Central memory CD8-positive, alpha-beta T cell (primary cell): ENCODE data around the gene KPNB1.

Experiments used
- ATAC-seq: fragments of 150-1000 bp; cut with Tn5 transposase; replicated peaks from 2 replicates; pipeline ENCODE4 v1.10.0; 2022; ENCODE audit warnings: mild to moderate bottlenecking, moderate FRiP score, moderate number of reproducible peaks; ENCODE audit not compliant: poor library complexity, severe bottlenecking; ENCODE audit errors: extremely low read depth
- DNase-seq, 2 donors: peaks; one replicate each; pipeline ENCODE4 v3.0.0; 2021; ENCODE audit warnings: low spot score in 2 of 2
- H3K27ac Mint-ChIP-seq: one replicate; pipeline ENCODE4 v1.8.0; 2022; ENCODE audit warnings: low read depth, mild to moderate bottlenecking, moderate library complexity, mixed read lengths
- H3K27me3 Mint-ChIP-seq: one replicate; pipeline ENCODE4 v1.8.0; 2022; ENCODE audit warnings: mixed read lengths
- H3K36me3 Mint-ChIP-seq: one replicate; pipeline ENCODE4 v1.8.0; 2022; ENCODE audit warnings: mild to moderate bottlenecking, moderate library complexity, mixed read lengths; ENCODE audit not compliant: insufficient read depth
- H3K4me1 Mint-ChIP-seq: one replicate; pipeline ENCODE4 v1.8.0; 2022; ENCODE audit warnings: mixed read lengths
- H3K4me3 Mint-ChIP-seq: one replicate; pipeline ENCODE4 v1.8.0; 2022; ENCODE audit warnings: mild to moderate bottlenecking, moderate library complexity, mixed read lengths
- H3K9me3 Mint-ChIP-seq: one replicate; pipeline ENCODE4 v1.8.0; 2022; ENCODE audit warnings: mixed read lengths

Gene KPNB1

GRCh38 chr17:47686664-47687327 lies 37.1 kb downstream of the KPNB1 start:
- no peak for ATAC-seq
- peaks cover 29% of the 10 kb centered on the region for H3K36me3 Mint-ChIP-seq

GRCh38 chr17:47687328-47687690 lies 37.6 kb downstream of the KPNB1 start:
- Mint-ChIP-seq H3K27ac (no peak overlapping the region), H3K36me3 (peaks cover 24% of the 10 kb centered on the region)
- ATAC-seq: no peak

More at GRCh38 chr17:47686664-47687327, 37.1 kb downstream of the KPNB1 start:
- H3K9me3 Mint-ChIP-seq: no peaks in the 10 kb centered on the region
- H3K27ac Mint-ChIP-seq: no peak overlapping the region
- H3K4me1 Mint-ChIP-seq: peaks cover 4% of the 10 kb centered on the region
- H3K27me3 Mint-ChIP-seq: no peaks in the 10 kb centered on the region
- DNase-seq: no peak
- H3K4me3 Mint-ChIP-seq: no peak overlapping the region

DNA sequence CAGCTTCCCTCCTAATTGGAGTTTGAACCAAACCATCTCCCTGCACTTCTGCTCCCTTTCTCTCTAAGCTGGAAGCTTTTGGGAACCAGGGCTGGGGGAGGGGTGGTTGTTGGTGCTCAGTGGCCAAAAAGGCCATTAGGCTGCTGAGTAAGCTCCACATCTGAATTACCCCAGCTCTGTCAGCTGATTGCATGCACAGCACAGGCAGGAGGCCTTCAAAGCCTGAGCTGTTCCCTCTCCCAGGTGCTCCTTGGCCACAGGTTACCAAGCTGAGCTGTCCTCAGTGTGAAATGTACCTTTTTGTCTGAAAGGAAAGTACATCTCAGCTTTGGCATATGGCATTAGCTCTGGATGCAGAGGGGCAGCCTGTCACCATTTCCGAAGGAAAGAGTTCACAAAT lies 38.0 kb downstream of the KPNB1 start:
- no peak overlapping the region for H3K4me3 Mint-ChIP-seq
- DNase-seq: no peak
- H3K9me3 Mint-ChIP-seq: no peaks in the 10 kb centered on the region
- peaks cover 19% of the 10 kb centered on the region for H3K36me3 Mint-ChIP-seq
- no peaks in the 10 kb centered on the region for H3K27me3 Mint-ChIP-seq
- ATAC-seq: no peak
- no peak overlapping the region for H3K27ac Mint-ChIP-seq
- H3K4me1 Mint-ChIP-seq: peaks cover 14% of the 10 kb centered on the region

More at GRCh38 chr17:47687328-47687690, 37.6 kb downstream of the KPNB1 start:
- H3K9me3 Mint-ChIP-seq: no peaks in the 10 kb centered on the region
- no peaks in the 10 kb centered on the region for H3K27me3 Mint-ChIP-seq
- no peak for DNase-seq
- H3K4me1 Mint-ChIP-seq: peaks cover 9% of the 10 kb centered on the region
- no peak overlapping the region for H3K4me3 Mint-ChIP-seq

GRCh38 chr17:47690121-47690520 lies 40.4 kb downstream of the KPNB1 start:
- Mint-ChIP-seq H3K9me3 (no peaks in the 10 kb centered on the region), H3K4me1 (peaks cover 28% of the 10 kb centered on the region), H3K4me3 (no peak overlapping the region), H3K36me3 (peaks cover 6% of the 10 kb centered on the region), H3K27ac (no peak overlapping the region), H3K27me3 (no peaks in the 10 kb centered on the region)
- no peak for DNase-seq
- ATAC-seq: no peak

DNA sequence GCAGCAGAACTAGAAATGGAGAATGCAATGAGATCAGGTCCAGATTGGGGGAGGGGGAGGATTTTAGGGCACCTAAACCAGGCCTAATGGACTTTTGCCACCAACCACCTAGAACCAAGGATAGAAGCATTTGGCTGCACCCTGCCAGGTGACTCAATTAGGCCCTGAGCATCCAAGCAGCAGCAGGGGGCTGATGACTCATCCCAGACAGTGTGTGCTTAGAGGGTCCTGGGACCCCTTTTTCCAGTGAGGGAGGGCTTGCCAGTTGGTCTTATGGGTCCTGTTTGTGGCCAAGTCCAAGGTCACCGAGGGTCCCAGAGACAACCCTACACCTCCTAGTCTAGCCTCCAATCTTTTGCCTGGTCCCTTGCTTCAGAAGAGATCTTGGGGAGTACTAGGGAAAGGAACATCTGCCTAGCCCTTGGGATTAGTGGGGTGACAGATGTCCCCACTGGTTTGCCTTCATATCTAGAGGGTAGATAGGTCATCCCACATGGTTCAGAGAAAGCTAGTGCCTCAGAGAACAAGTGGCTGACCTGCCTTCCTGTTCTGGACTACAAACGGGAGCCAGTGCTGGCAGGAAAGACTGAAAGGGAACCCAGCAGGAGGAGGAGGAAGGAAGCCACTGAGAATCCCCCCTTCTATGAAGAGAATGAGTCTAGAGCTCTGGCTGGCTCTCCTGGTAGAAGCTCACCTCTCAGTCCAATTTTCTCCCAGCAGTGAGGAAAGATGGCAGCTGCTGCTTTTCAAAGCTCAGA lies 42.6 kb downstream of the KPNB1 start:
- Mint-ChIP-seq H3K27me3 (no peaks in the 10 kb centered on the region), H3K4me3 (peak overlapping the region; percentile 91), H3K36me3 (peaks cover 13% of the 10 kb centered on the region), H3K4me1 (peaks cover 47% of the 10 kb centered on the region), H3K27ac (peak overlapping the region; percentile 95), H3K9me3 (no peaks in the 10 kb centered on the region)
- no peak for ATAC-seq
- no peak for DNase-seq

- DNase-seq (no peak), ATAC-seq (peak; percentile 16)
- Mint-ChIP-seq H3K4me1 (peaks cover 51% of the 10 kb centered on the region), H3K36me3 (peaks cover 14% of the 10 kb centered on the region), H3K9me3 (no peaks in the 10 kb centered on the region), H3K27ac (peak overlapping the region; percentile 95), H3K4me3 (peak overlapping the region; percentile 91), H3K27me3 (no peaks in the 10 kb centered on the region)
Measured at GRCh38 chr17:47692895-47693730, 43.4 kb downstream of the KPNB1 start.

- H3K27me3 Mint-ChIP-seq: no peaks in the 10 kb centered on the region
- ATAC-seq (peak; percentile 66), DNase-seq (peak in 1 of 2 donors; percentile 57)
- peak within 1 kb of the TSS; percentile 91 for H3K4me3 Mint-ChIP-seq
- H3K27ac Mint-ChIP-seq: peak within 1 kb of the TSS; percentile 95
- peaks cover 59% of the 10 kb centered on the region for H3K4me1 Mint-ChIP-seq
- H3K36me3 Mint-ChIP-seq: peaks cover 20% of the 10 kb centered on the region
- H3K9me3 Mint-ChIP-seq: no peaks in the 10 kb centered on the region
Measured at GRCh38 chr17:47693731-47694580, 44.2 kb downstream of the KPNB1 start, which contains the start of gene TBKBP1. Gene TBKBP1, plus strand, starts transcription at chr17:47694161. Its CDS starts 1,952 bp downstream, at chr17:47696113.

- H3K27me3 Mint-ChIP-seq: no peaks in the 10 kb centered on the region
- peaks cover 66% of the 10 kb centered on the region for H3K4me1 Mint-ChIP-seq
- no peaks in the 10 kb centered on the region for H3K9me3 Mint-ChIP-seq
- peaks cover 23% of the 10 kb centered on the region for H3K36me3 Mint-ChIP-seq
- ATAC-seq (peak; percentile 46), DNase-seq (no peak)
- peak overlapping the region; percentile 91 for H3K4me3 Mint-ChIP-seq
- peak overlapping the region; percentile 75 for H3K27ac Mint-ChIP-seq
Measured at GRCh38 chr17:47694581-47695428, 45.1 kb downstream of the KPNB1 start.

GRCh38 chr17:47695429-47696376 lies 46.0 kb downstream of the KPNB1 start:
- no peaks in the 10 kb centered on the region for H3K9me3 Mint-ChIP-seq
- peak overlapping the region; percentile 91 for H3K4me3 Mint-ChIP-seq
- DNase-seq: no peak
- no peak for ATAC-seq
- H3K36me3 Mint-ChIP-seq: peaks cover 24% of the 10 kb centered on the region
- H3K4me1 Mint-ChIP-seq: peaks cover 70% of the 10 kb centered on the region
- H3K27ac Mint-ChIP-seq: peak overlapping the region; percentile 75
- no peaks in the 10 kb centered on the region for H3K27me3 Mint-ChIP-seq

DNA sequence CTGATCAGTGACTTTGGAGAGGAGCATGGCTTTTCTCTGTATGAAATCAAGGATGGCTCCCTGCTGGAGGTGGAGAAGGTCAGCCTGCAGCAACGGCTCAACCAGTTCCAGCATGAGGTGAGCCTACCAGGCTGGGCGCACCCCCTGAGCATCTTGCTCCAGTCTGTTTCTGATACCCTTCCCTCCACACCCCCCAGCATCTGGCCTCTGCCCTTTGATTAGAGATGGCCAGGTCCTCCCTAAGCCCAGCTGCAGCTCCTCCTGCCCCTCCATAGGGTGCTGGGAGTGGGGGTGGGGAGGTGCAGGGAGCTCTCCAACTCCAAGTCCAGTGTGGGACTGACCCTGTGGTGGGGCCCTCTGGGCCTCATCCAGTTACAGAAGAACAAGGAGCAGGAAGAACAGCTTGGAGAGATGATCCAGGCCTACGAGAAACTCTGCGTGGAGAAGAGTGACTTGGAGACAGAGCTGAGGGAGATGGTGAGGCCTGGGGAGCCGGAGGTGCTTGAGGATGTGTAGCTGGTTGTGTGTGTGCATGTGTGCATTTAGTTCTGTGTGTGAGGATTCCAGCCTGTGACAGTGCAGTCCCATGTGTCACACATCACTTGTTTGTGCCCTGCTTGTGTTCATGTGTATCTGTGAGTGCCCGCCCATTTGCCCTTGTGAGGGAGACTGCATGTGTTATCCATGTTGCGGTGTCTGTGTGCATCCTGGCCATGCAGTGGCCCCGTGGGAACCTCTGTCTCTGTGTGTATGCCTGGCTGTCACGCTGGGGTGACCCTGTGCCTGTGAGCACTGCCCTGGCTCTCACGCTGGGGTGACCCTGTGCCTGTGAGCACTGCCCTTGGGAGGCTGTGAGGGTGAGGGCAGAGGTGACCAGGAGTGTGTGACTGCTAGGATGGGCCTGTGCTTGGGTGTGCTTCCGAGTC lies 47.3 kb downstream of the KPNB1 start:
- no peak overlapping the region for H3K4me3 Mint-ChIP-seq
- no peaks in the 10 kb centered on the region for H3K9me3 Mint-ChIP-seq
- peaks cover 77% of the 10 kb centered on the region for H3K4me1 Mint-ChIP-seq

More for the DNA sequence above, 47.3 kb downstream of the KPNB1 start:
- peaks cover 33% of the 10 kb centered on the region for H3K36me3 Mint-ChIP-seq
- no peaks in the 10 kb centered on the region for H3K27me3 Mint-ChIP-seq
- ATAC-seq (no peak), DNase-seq (no peak)
- H3K27ac Mint-ChIP-seq: peak overlapping the region; percentile 54
